H9 (cell line): Measurements from ENCODE around the gene MYL9. TPM values are rescaled to one million over a fixed set of nuclear protein-coding genes. Genes with fewer than 3 reads are reported as not detected.

Experiments
- DNase-seq: peaks from one replicate; pipeline ENCODE4 v3.0.0-alpha.2; 2017
- H2AFZ ChIP-seq: one replicate; pipeline ENCODE4 v1.6.1; 2013; ENCODE audit warnings: mild to moderate bottlenecking, low read length, control low read depth, moderate library complexity
- H2AK5ac ChIP-seq: 2 replicates; pipeline ENCODE4 v1.6.1; 2013; ENCODE audit warnings: low read length, control low read depth, mixed read lengths; ENCODE audit not compliant: insufficient read length
- H2BK120ac ChIP-seq: one replicate; pipeline ENCODE4 v1.6.1; 2013; ENCODE audit warnings: low read depth, mild to moderate bottlenecking, low read length, control low read depth, inconsistent platforms; ENCODE audit not compliant: poor library complexity, severe bottlenecking
- H2BK12ac ChIP-seq: 2 replicates; pipeline ENCODE4 v1.6.1; 2013; ENCODE audit warnings: low read length, control low read depth, mixed read lengths, low read depth; ENCODE audit not compliant: insufficient read length
- H2BK15ac ChIP-seq: 2 replicates; pipeline ENCODE4 v1.6.1; 2013; ENCODE audit warnings: low read depth, low read length, control low read depth
- H2BK20ac ChIP-seq: one replicate; pipeline ENCODE4 v1.6.1; 2013; ENCODE audit warnings: low read depth, mild to moderate bottlenecking, low read length, control low read depth, inconsistent platforms; ENCODE audit not compliant: poor library complexity, severe bottlenecking
- H2BK5ac ChIP-seq: 2 replicates; pipeline ENCODE4 v1.6.1; 2013; ENCODE audit warnings: low read length, control low read depth, mixed read lengths; ENCODE audit not compliant: insufficient read length
- H3K14ac ChIP-seq: 2 replicates; pipeline ENCODE4 v1.6.1; 2013; ENCODE audit warnings: low read length, control low read depth; ENCODE audit not compliant: insufficient read depth
- H3K18ac ChIP-seq: 2 replicates; pipeline ENCODE4 v1.6.1; 2013; ENCODE audit warnings: low read depth, mild to moderate bottlenecking, mixed read lengths, low read length, control low read depth; ENCODE audit not compliant: insufficient read length
- H3K23ac ChIP-seq: 2 replicates; pipeline ENCODE4 v1.6.1; 2013; ENCODE audit warnings: low read length, control low read depth, mixed read lengths, low read depth; ENCODE audit not compliant: insufficient read length
- H3K23me2 ChIP-seq: 2 replicates; pipeline ENCODE4 v1.6.1; 2013; ENCODE audit warnings: low read depth, mild to moderate bottlenecking, mixed read lengths, low read length, control low read depth; ENCODE audit not compliant: insufficient read length, poor library complexity, severe bottlenecking
- H3K27ac ChIP-seq: 2 replicates; pipeline ENCODE4 v1.5.1; 2013; ENCODE audit warnings: low read length, control low read depth, mixed read lengths, low read depth; ENCODE audit not compliant: insufficient read length
- H3K27me3 ChIP-seq: 2 replicates; pipeline ENCODE4 v1.6.1; 2013; ENCODE audit warnings: low read length, control low read depth, inconsistent platforms; ENCODE audit not compliant: insufficient read depth
- H3K4ac ChIP-seq: 2 replicates; pipeline ENCODE4 v1.6.1; 2013; ENCODE audit warnings: low read depth, mild to moderate bottlenecking, control low read depth, inconsistent platforms, low read length, moderate library complexity
- H3K4me1 ChIP-seq: 2 replicates; pipeline ENCODE4 v1.6.1; 2013; ENCODE audit warnings: low read length, control low read depth, inconsistent platforms; ENCODE audit not compliant: insufficient read depth
- H3K4me2 ChIP-seq: 2 replicates; pipeline ENCODE4 v1.6.1; 2013; ENCODE audit warnings: low read length, control low read depth, mixed read lengths; ENCODE audit not compliant: insufficient read length, insufficient read depth
- H3K56ac ChIP-seq: 2 replicates; pipeline ENCODE4 v1.6.1; 2013; ENCODE audit warnings: low read depth, mild to moderate bottlenecking, mixed read lengths, low read length, control low read depth; ENCODE audit not compliant: insufficient read length
- H3K79me1 ChIP-seq: 2 replicates; pipeline ENCODE4 v1.6.1; 2013; ENCODE audit warnings: low read depth, mild to moderate bottlenecking, moderate library complexity, low read length, control low read depth, inconsistent platforms; ENCODE audit not compliant: insufficient read depth, poor library complexity, severe bottlenecking
- H3K79me2 ChIP-seq: 2 replicates; pipeline ENCODE4 v1.6.1; 2013; ENCODE audit warnings: low read length, control low read depth, inconsistent platforms; ENCODE audit not compliant: insufficient read depth
- H3K9ac ChIP-seq: 2 replicates; pipeline ENCODE4 v1.6.1; 2013; ENCODE audit warnings: low read length, control low read depth, mixed read lengths; ENCODE audit not compliant: insufficient read length; ENCODE audit errors: extremely low read depth
- H3K9me3 ChIP-seq: one replicate; pipeline ENCODE4 v1.6.1; 2013; ENCODE audit warnings: low read depth, low read length, inconsistent platforms; ENCODE audit not compliant: control insufficient read depth
- H3T11ph ChIP-seq: one replicate; pipeline ENCODE4 v1.6.1; 2013; ENCODE audit warnings: mild to moderate bottlenecking, low read length, control low read depth, inconsistent platforms
- H4K20me1 ChIP-seq: one replicate; pipeline ENCODE4 v1.6.1; 2013; ENCODE audit not compliant: control insufficient read depth, insufficient read length, insufficient read depth
- H4K5ac ChIP-seq: 2 replicates; pipeline ENCODE4 v1.6.1; 2013; ENCODE audit warnings: low read depth, mild to moderate bottlenecking, mixed read lengths, low read length, control low read depth; ENCODE audit not compliant: insufficient read length
- H4K8ac ChIP-seq: replicated peaks from 2 replicates; pipeline ENCODE4 v1.6.1; 2013; ENCODE audit warnings: low read length, control low read depth, mixed read lengths, low read depth; ENCODE audit not compliant: insufficient read length
- H4K91ac ChIP-seq: 2 replicates; pipeline ENCODE4 v1.6.1; 2013; ENCODE audit warnings: low read depth, mild to moderate bottlenecking, moderate library complexity, mixed read lengths, low read length, control low read depth; ENCODE audit not compliant: insufficient read length
- H3K27ac Mint-ChIP-seq, 3 experiments: 2 replicates in 2 of 3; 3 replicates in 1 of 3; pipeline ENCODE4 v1.8.0; 2020 to 2021; ENCODE audit warnings: mixed read lengths in 3 of 3, mild to moderate bottlenecking in 1 of 3, moderate library complexity in 1 of 3
- H3K27me3 Mint-ChIP-seq: 2 replicates; pipeline ENCODE4 v1.8.0; 2021; ENCODE audit warnings: low read depth, mild to moderate bottlenecking, moderate library complexity, mixed read lengths
- H3K36me3 Mint-ChIP-seq, 3 experiments: 2 replicates in 2 of 3; 3 replicates in 1 of 3; pipeline ENCODE4 v1.8.0; 2020 to 2021; ENCODE audit warnings: low read depth in 3 of 3, mixed read lengths in 3 of 3; ENCODE audit not compliant: insufficient read depth in 1 of 3
- H3K4me1 Mint-ChIP-seq, 2 experiments: 2 replicates each; pipeline ENCODE4 v1.8.0; 2020; ENCODE audit warnings: mixed read lengths in 2 of 2
- H3K4me3 Mint-ChIP-seq, 2 experiments: 2 replicates in 1 of 2; 3 replicates in 1 of 2; pipeline ENCODE4 v1.8.0; 2020 to 2021; ENCODE audit warnings: mild to moderate bottlenecking in 2 of 2, mixed read lengths in 2 of 2, moderate library complexity in 1 of 2
- H3K9me3 Mint-ChIP-seq, 2 experiments: 2 replicates in 1 of 2; 3 replicates in 1 of 2; pipeline ENCODE4 v1.8.0; 2020; ENCODE audit warnings: mild to moderate bottlenecking in 2 of 2, mixed read lengths in 2 of 2, moderate library complexity in 1 of 2
- CTCF ChIP-seq: fragments of 200-600 bp; sonication (generic); conservative IDR thresholded peaks from 3 replicates; pipeline ENCODE4 v1.8.0; 2021; ENCODE audit warnings: antibody characterized with exemption, mild to moderate bottlenecking
- WGBS: extraction: QIAGEN DNeasy Blood & Tissue Kit; methylation state at CpG from one replicate; pipeline ENCODE4 v1.1.7; 2013; ENCODE audit warnings: missing lambda C conversion rate, low lambda C conversion rate, mixed read lengths; ENCODE audit not compliant: insufficient read length; ENCODE audit errors: extremely low coverage; 5-methylcytosine and 5-hydroxymethylcytosine counted together
- total RNA-seq: library from RNA; stranded (reverse); gene quantifications from 2 replicates; pipeline ENCODE4 v1.2.1, GENCODE V29; 2021

The MYL9 gene
- total RNA-seq, 1 experiment from 2014 or later: 218 TPM

- Histone ChIP-seq H3K18ac (no peak overlapping the region), H3T11ph (no peak overlapping the region), H3K27ac (no peak overlapping the region), H3K56ac (no peak overlapping the region), H3K9ac (no peak overlapping the region), H3K9me3 (no peaks in the 10 kb centered on the region), H3K4me1 (no peaks in the 10 kb centered on the region), H4K5ac (no peak overlapping the region), H2BK5ac (no peak overlapping the region), H2BK20ac (no peak overlapping the region), H4K20me1 (no peaks in the 10 kb centered on the region), H2AFZ (no peak overlapping the region), H3K79me1 (no peaks in the 10 kb centered on the region), H4K8ac (no peak overlapping the region), H3K14ac (no peak overlapping the region), H3K23me2 (no peaks in the 10 kb centered on the region), H3K4me2 (no peak overlapping the region), H3K79me2 (no peaks in the 10 kb centered on the region), H3K27me3 (no peaks in the 10 kb centered on the region), H4K91ac (no peak overlapping the region), H2BK120ac (no peak overlapping the region), H2AK5ac (no peak overlapping the region), H3K4ac (no peak overlapping the region), H3K23ac (no peak overlapping the region), H2BK15ac (no peak overlapping the region), H2BK12ac (no peak overlapping the region)
- peaks cover 16 to 45% (median 41%) of the 10 kb centered on the region in 3 experiments for H3K36me3 Mint-ChIP-seq
- no peaks in the 10 kb centered on the region for H3K9me3 Mint-ChIP-seq
- peak overlapping the region in 2 of 3 experiments; percentile 68 to 92; a peak in 5 of 7 replicates for H3K27ac Mint-ChIP-seq
- no peak for DNase-seq
- WGBS: no CpG with 5 or more reads among the region's 32 CpGs
- TF ChIP-seq CTCF: no peak
- H3K4me3 Mint-ChIP-seq: no peak overlapping the region
- H3K4me1 Mint-ChIP-seq: peaks cover 0 to 3% of the 10 kb centered on the region in 2 experiments; a peak in 2 of 4 replicates
- H3K27me3 Mint-ChIP-seq: no peaks in the 10 kb centered on the region; the same call in 1 of the 2 replicates
Observed at GRCh38 chr20:36527331-36528125, 13.8 kb upstream of the MYL9 start.
